Endothelial cell of umbilical vein (primary cell): ENCODE data around the gene NT5C. TPM values are rescaled to one million over a fixed set of nuclear protein-coding genes. Genes with fewer than 3 reads are reported as not detected.

Source experiments
- BruUV-seq: library from RNA; stranded (reverse); fragments of 400-500 nt; replicated peaks from 2 replicates; lab custom pipeline; 2021; lab: Mats Ljungman, UMichigan
- CTCF ChIA-PET: fragments of 300-600, 350-600 bp; sonication (Branson Sonifier 250); formaldehyde crosslinking; loops from one replicate; lab custom pipeline; 2021; ENCODE audit warnings: antibody characterized with exemption, inconsistent platforms; lab: Charles Lee
- POLR2A ChIA-PET: fragments of 300-600, 350-600 bp; sonication (Branson Sonifier 250); formaldehyde crosslinking; loops from one replicate; lab custom pipeline; 2021; ENCODE audit warnings: antibody characterized with exemption, inconsistent platforms; lab: Charles Lee
- DNase-seq: peaks from one replicate; pipeline ENCODE4 v3.0.0-alpha.2; 2011; ENCODE audit warnings: low read depth, low spot score
- FAIRE-seq: peaks from 2 replicates; lab custom pipeline; 2011; peaks lifted over from hg19 to GRCh38; lab: Jason Lieb, UNC
- H2AFZ ChIP-seq: 2 replicates; pipeline ENCODE4 v1.6.0; 2012; ENCODE audit warnings: low read depth, low read length, control low read depth, inconsistent platforms
- H3K27ac ChIP-seq: 2 replicates; pipeline ENCODE4 v1.5.1; 2011; ENCODE audit warnings: low read depth, mild to moderate bottlenecking, control low read depth, low read length, moderate library complexity; ENCODE audit not compliant: insufficient read depth
- H3K27me3 ChIP-seq, 2 experiments: 2 replicates each; pipeline versions ENCODE4 v1.6.0 to v1.6.1; 2011; ENCODE audit warnings: low read length in 2 of 2, mixed read lengths in 1 of 2; ENCODE audit not compliant: control insufficient read depth in 2 of 2, insufficient read depth in 2 of 2
- H3K36me3 ChIP-seq, 2 experiments: 2 replicates in 1 of 2; 3 replicates in 1 of 2; pipeline ENCODE4 v1.5.1; 2011; ENCODE audit warnings: low read length in 2 of 2, mild to moderate bottlenecking in 1 of 2, moderate library complexity in 1 of 2; ENCODE audit not compliant: control insufficient read depth in 2 of 2, insufficient read depth in 2 of 2; ENCODE audit errors: extremely low read depth in 1 of 2
- H3K4me1 ChIP-seq: 3 replicates; pipeline ENCODE4 v1.5.1; 2011; ENCODE audit warnings: mild to moderate bottlenecking, low read length; ENCODE audit not compliant: control insufficient read depth, insufficient read depth; ENCODE audit errors: extremely low read depth
- H3K4me2 ChIP-seq: 2 replicates; pipeline ENCODE4 v1.6.1; 2011; ENCODE audit warnings: low read length, control low read depth, mixed read lengths; ENCODE audit not compliant: insufficient read depth
- H3K4me3 ChIP-seq, 3 experiments: fragments of 200-600 bp in 1 of 3; sonication (generic), shearing (Covaris generic) in 1 of 3; replicated peaks in 1 of 3; 2 replicates each; pipeline ENCODE4 v1.5.1; 2011 to 2016; ENCODE audit warnings: control low read depth in 3 of 3, low read length in 3 of 3, mild to moderate bottlenecking in 2 of 3, inconsistent platforms in 1 of 3, low read depth in 1 of 3, moderate library complexity in 1 of 3; ENCODE audit not compliant: insufficient read depth in 1 of 3
- H3K79me2 ChIP-seq: 2 replicates; pipeline ENCODE4 v1.6.0; 2012; ENCODE audit warnings: low read length, inconsistent platforms; ENCODE audit not compliant: control insufficient read depth, insufficient read depth
- H3K9ac ChIP-seq: replicated peaks from 2 replicates; pipeline ENCODE3; 2011; ENCODE audit warnings: low read length, control low read depth; ENCODE audit not compliant: insufficient read depth; ENCODE audit errors: extremely low read depth
- H3K9me1 ChIP-seq: replicated peaks from 3 replicates; pipeline ENCODE4 v1.6.0; 2011; ENCODE audit warnings: mild to moderate bottlenecking, low read length; ENCODE audit not compliant: control insufficient read depth, insufficient read depth; ENCODE audit errors: extremely low read depth
- H3K9me3 ChIP-seq: replicated peaks from 2 replicates; pipeline ENCODE4 v1.5.1; 2012; ENCODE audit warnings: low read length, inconsistent platforms; ENCODE audit not compliant: control insufficient read depth, insufficient read depth
- H4K20me1 ChIP-seq: replicated peaks from 2 replicates; pipeline ENCODE3; 2011; ENCODE audit warnings: mild to moderate bottlenecking, low read length; ENCODE audit not compliant: control insufficient read depth, insufficient read depth; ENCODE audit errors: extremely low read depth
- CTCF ChIP-seq, 2 donors: IDR thresholded peaks; 1 replicate in 1 of 2; 2 replicates in 1 of 2; pipeline ENCODE4 v1.5.1; 2011; ENCODE audit warnings: low read length in 2 of 2, mild to moderate bottlenecking in 2 of 2, moderate library complexity in 2 of 2, control low read depth in 1 of 2, inconsistent platforms in 1 of 2, low read depth in 1 of 2; ENCODE audit not compliant: insufficient read depth in 1 of 2; ENCODE audit errors: extremely low read depth in 1 of 2
- EZH2 ChIP-seq: IDR thresholded peaks from 2 replicates; pipeline ENCODE4 v1.6.1; 2012; ENCODE audit warnings: borderline replicate concordance, low read depth, mild to moderate bottlenecking, moderate library complexity, low read length, inconsistent platforms; ENCODE audit not compliant: severe bottlenecking
- FOS ChIP-seq: IDR thresholded peaks from 2 replicates; pipeline ENCODE4 v1.6.1; 2011; ENCODE audit warnings: mild to moderate bottlenecking, low read length, moderate library complexity, borderline replicate concordance; ENCODE audit not compliant: insufficient read depth
- GATA2 ChIP-seq: IDR thresholded peaks from 2 replicates; pipeline ENCODE4 v1.7.0; 2011; ENCODE audit warnings: low read depth, mild to moderate bottlenecking, moderate library complexity, mixed read lengths, low read length; ENCODE audit not compliant: insufficient read length, insufficient read depth
- JUN ChIP-seq: IDR thresholded peaks from 2 replicates; pipeline ENCODE4 v1.6.1; 2011; ENCODE audit warnings: borderline replicate concordance, low read depth; ENCODE audit not compliant: insufficient read length, insufficient read depth
- MYC ChIP-seq: IDR thresholded peaks from one replicate; pipeline ENCODE4 v1.6.1; 2011; ENCODE audit warnings: mild to moderate bottlenecking, low read depth, low read length
- POLR2A ChIP-seq: IDR thresholded peaks from 2 replicates; pipeline ENCODE4 v1.6.1; 2012; ENCODE audit warnings: low read depth, mild to moderate bottlenecking, control low read depth, low read length
- POLR2AphosphoS5 ChIP-seq: IDR thresholded peaks from 2 replicates; pipeline ENCODE4 v1.6.1; 2012; ENCODE audit warnings: low read depth, mild to moderate bottlenecking, control low read depth, low read length, moderate library complexity; ENCODE audit not compliant: insufficient read depth
- dilution Hi-C: fragments of 300-500 bp; cut with MboI; formaldehyde crosslinking; loops from one replicate; pipeline ENCODE4 v1.15.0; 2019; ENCODE audit warnings: low sequenced_read_pairs; ENCODE audit not compliant: extremely low pct_ligation_motif_present
- intact Hi-C: fragments of 100-400 bp; cut with micrococcal nuclease; formaldehyde crosslinking; loops from one replicate; pipeline ENCODE4 v1.10.0; 2022
- polyA plus RNA-seq, 4 experiments: library from polyadenylated mRNA; depleted of rRNA in 3 of 4; stranded (reverse) in 3 of 4; unstranded in 1 of 4; fragments of >200 nt; gene quantifications; 2 replicates each; pipeline versions ENCODE4 v1.2.1 to v1.2.3, GENCODE V29; 2011 to 2012; ENCODE audit warnings: missing spikeins in 1 of 4
- total RNA-seq: library from RNA; stranded (reverse); gene quantifications from 2 replicates; pipeline ENCODE4 v1.2.3, GENCODE V29; 2021
- TF ChIP-seq, protein P1 (sequence below): IDR thresholded peaks from 2 replicates; pipeline ENCODE4 v1.6.1; 2011; ENCODE audit not compliant: insufficient read depth, insufficient read length

The NT5C gene
- total and polyA plus RNA-seq, 2 donors (not counting 3 experiments of a cell fraction or from before 2014, with no cell fraction given) = 29.1 to 39.2 TPM

DNA sequence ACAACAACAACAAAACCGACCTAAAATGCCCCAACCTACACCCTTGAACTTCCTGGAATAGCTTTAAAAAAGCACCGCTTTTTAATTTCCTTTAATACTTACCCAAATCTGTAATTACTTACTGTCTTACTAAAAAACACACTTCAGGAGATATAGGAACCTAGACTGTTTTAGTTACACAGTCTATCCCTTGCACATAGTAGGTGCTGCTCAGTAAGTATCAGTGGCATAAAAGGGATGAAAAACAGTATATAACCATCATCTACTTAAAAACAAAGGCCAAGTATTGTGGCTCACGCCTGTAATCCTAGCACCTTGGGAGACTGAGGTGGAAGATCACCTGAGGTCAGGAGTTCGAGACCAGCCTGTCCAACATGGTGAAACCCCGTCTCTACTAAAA lies 45.1 kb upstream of the NT5C start:
- no peak overlapping the region for H3K4me2 ChIP-seq
- FAIRE-seq (no peak), DNase-seq (no peak)
- H3K36me3 ChIP-seq = peaks cover 16 to 38% of the 10 kb centered on the region in 2 experiments
- TF ChIP-seq, protein P1, sequence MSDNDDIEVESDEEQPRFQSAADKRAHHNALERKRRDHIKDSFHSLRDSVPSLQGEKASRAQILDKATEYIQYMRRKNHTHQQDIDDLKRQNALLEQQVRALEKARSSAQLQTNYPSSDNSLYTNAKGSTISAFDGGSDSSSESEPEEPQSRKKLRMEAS = no peak
- TF ChIP-seq GATA2 = no peak
- no peak for TF ChIP-seq POLR2A
- no peak for TF ChIP-seq FOS
- no peak for TF ChIP-seq EZH2
- TF ChIP-seq JUN = no peak
- TF ChIP-seq CTCF (IDR thresholded peaks at IDR 0.05; ENCODE audit: extremely low read depth in 1 of 2, insufficient read depth in 1 of 2, low read depth in 1 of 2, low read length in 2 of 2) = no peak
- no peak for TF ChIP-seq POLR2AphosphoS5
- TF ChIP-seq MYC = no peak
- peaks cover 5% of the 10 kb centered on the region for H4K20me1 ChIP-seq
- H2AFZ ChIP-seq = no peak overlapping the region
- H3K9ac ChIP-seq = no peak overlapping the region
- H3K4me3 ChIP-seq = no peak overlapping the region
- no peaks in the 10 kb centered on the region for H3K9me1 ChIP-seq
- H3K27ac ChIP-seq = no peak overlapping the region
- POLR2A ChIA-PET = no interaction called here
- no peaks in the 10 kb centered on the region for H3K27me3 ChIP-seq
- dilution Hi-C loops = no loop called here
- no peaks in the 10 kb centered on the region for H3K9me3 ChIP-seq
- BruUV-seq = no TSS peak
- H3K79me2 ChIP-seq = peaks cover 67% of the 10 kb centered on the region
- intact Hi-C loops = no loop called here
- CTCF ChIA-PET = interaction anchor here (1.4 to 3.4 kb wide), 3 partner anchors 25 to 104 kb away, joined by 3 to 18 read pairs (median 7); no protein-coding TSS in a partner anchor
- H3K4me1 ChIP-seq = peaks cover 7% of the 10 kb centered on the region
